IPS-20b (cell line): ENCODE measurements around the gene MRPS5.
"Not testable (repeated sequence)": the region's sequence is repeated elsewhere in the genome, so short reads cannot be mapped to it uniquely, and the experiment has no call there.

Experiments
- H3K27ac ChIP-seq: one replicate; pipeline ENCODE4 v1.5.1; 2013; ENCODE audit warnings: low read length
- H3K27me3 ChIP-seq: 2 replicates; pipeline ENCODE4 v1.6.1; 2013; ENCODE audit warnings: mild to moderate bottlenecking, low read length, inconsistent platforms; ENCODE audit not compliant: insufficient read depth
- H3K36me3 ChIP-seq: 2 replicates; pipeline ENCODE4 v1.6.1; 2013; ENCODE audit warnings: low read depth, mild to moderate bottlenecking, inconsistent platforms, low read length, moderate library complexity; ENCODE audit not compliant: insufficient read depth
- H3K4me1 ChIP-seq: 2 replicates; pipeline ENCODE4 v1.6.1; 2013; ENCODE audit warnings: mild to moderate bottlenecking, control low read depth, inconsistent platforms, low read length, moderate library complexity; ENCODE audit not compliant: insufficient read depth
- H3K4me3 ChIP-seq: 2 replicates; pipeline ENCODE4 v1.5.1; 2013; ENCODE audit warnings: mild to moderate bottlenecking, low read length, inconsistent platforms
- H3K9ac ChIP-seq: 2 replicates; pipeline ENCODE4 v1.6.1; 2013; ENCODE audit warnings: low read depth, mild to moderate bottlenecking, inconsistent platforms, low read length, moderate library complexity
- H3K9me3 ChIP-seq: 2 replicates; pipeline ENCODE4 v1.6.1; 2013; ENCODE audit warnings: mild to moderate bottlenecking, low read depth, low read length, inconsistent platforms; ENCODE audit not compliant: insufficient read depth

Gene MRPS5

DNA sequence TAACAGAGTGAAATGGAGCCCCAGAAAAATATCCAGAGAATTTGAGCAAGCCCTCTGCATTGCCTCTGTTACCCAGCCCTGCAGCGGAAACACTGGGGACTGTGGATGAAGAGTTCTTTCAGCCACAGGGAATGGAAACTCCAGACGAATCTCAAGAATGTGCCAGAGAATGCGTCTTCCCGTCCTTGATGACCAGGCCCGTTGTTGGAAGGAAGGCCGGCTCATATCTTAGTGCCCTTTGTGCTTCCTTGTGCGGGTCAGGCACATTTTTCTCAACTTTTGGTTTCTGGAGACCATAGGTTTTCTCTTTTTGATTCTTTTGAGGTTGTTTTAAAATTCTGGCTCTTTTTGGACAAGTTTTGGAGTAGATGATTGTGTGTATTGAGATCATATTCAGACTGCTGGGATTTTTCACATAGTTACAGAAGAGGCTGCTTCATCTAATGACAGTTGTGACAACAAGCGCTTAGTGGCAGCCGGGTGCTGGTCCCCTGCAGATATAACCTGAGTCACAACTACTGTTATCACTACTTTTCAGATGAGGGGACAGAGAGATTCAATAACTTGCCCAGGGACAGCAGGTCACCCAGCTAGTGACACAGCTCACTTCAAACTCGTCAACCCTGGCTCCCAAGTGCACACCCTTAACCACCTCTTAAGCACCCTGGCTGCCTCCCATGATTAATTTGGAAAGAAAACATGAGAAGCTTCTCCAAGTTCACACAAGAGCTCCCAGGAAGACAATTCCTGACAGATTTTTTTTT is 80.4 kb downstream of the MRPS5 start:
- Histone ChIP-seq H3K27me3 (peaks cover 10% of the 10 kb centered on the region), H3K36me3 (no peaks in the 10 kb centered on the region), H3K27ac (no peak overlapping the region), H3K9ac (no peak overlapping the region), H3K4me1 (no peaks in the 10 kb centered on the region), H3K4me3 (no peak overlapping the region), H3K9me3 (no peaks in the 10 kb centered on the region)

DNA sequence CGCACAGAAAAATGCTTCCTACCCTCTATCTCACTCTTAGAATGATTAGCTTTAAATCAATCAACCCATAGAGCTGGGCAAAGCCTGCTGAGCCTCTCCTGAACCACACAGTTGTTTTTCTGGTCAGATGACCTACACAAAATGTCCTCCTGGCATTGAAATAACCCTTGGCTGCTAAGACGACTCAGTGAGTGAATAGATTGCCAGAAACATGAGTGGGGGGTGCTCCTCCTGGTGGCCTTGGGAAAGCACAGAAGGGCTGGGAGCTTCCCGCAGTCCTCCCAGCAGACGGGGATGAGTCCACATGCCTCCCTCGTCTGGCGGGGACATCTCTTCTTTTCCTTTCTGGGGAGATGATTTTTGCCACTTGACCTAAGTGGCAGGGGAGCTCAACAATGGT is 81.2 kb downstream of the MRPS5 start:
- H3K9ac ChIP-seq = no peak overlapping the region
- no peak overlapping the region for H3K4me3 ChIP-seq
- no peak overlapping the region for H3K27ac ChIP-seq
- no peaks in the 10 kb centered on the region for H3K9me3 ChIP-seq
- no peaks in the 10 kb centered on the region for H3K36me3 ChIP-seq
- H3K4me1 ChIP-seq = no peaks in the 10 kb centered on the region
- H3K27me3 ChIP-seq = peaks cover 10% of the 10 kb centered on the region

DNA sequence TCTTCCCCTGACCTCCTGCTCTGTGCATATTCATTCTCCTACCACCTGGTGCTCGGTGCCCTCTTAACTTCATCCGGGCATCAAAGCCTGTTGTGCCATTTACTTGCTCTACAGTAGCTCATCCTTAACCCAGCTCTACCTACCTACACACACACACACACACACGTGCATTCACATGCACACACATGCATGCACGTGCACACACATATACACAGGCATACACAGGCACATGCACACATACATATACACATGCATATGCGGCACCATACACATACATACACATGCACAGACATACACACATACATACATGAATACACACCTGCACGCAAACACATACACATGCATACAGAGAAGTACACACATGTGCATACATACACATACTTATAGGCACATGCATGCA is 81.6 kb downstream of the MRPS5 start:
- no peak overlapping the region for H3K27ac ChIP-seq
- H3K27me3 ChIP-seq = peaks cover 15% of the 10 kb centered on the region
- no peak overlapping the region for H3K9ac ChIP-seq
- no peak overlapping the region for H3K4me3 ChIP-seq
- no peaks in the 10 kb centered on the region for H3K36me3 ChIP-seq
- H3K9me3 ChIP-seq = no peaks in the 10 kb centered on the region
- no peaks in the 10 kb centered on the region for H3K4me1 ChIP-seq

DNA sequence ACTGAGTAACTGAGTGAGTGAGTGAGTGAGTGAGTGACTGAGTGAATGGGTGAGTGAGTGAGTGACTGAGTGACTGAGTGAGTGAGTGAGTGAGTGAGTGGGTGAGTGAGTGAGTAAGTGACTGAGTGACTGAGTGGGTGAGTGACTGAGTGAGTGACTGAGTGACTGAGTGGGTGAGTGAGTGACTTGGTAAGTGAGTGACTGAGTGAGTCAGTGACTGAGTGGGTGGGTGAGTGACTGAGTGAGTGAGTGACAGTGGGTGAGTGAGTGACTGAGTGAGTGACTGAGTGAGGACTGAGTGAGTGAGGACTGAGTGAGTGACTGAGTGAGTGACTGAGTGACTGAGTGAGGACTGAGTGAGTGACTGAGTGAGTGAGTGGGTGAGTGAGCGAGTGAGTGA is 82.2 kb downstream of the MRPS5 start:
- no peaks in the 10 kb centered on the region for H3K9me3 ChIP-seq
- no peaks in the 10 kb centered on the region for H3K36me3 ChIP-seq
- H3K9ac ChIP-seq = no peak overlapping the region
- H3K4me1 ChIP-seq = no peaks in the 10 kb centered on the region
- peaks cover 21% of the 10 kb centered on the region for H3K27me3 ChIP-seq
- H3K27ac ChIP-seq = no peak overlapping the region
- no peak overlapping the region for H3K4me3 ChIP-seq

DNA sequence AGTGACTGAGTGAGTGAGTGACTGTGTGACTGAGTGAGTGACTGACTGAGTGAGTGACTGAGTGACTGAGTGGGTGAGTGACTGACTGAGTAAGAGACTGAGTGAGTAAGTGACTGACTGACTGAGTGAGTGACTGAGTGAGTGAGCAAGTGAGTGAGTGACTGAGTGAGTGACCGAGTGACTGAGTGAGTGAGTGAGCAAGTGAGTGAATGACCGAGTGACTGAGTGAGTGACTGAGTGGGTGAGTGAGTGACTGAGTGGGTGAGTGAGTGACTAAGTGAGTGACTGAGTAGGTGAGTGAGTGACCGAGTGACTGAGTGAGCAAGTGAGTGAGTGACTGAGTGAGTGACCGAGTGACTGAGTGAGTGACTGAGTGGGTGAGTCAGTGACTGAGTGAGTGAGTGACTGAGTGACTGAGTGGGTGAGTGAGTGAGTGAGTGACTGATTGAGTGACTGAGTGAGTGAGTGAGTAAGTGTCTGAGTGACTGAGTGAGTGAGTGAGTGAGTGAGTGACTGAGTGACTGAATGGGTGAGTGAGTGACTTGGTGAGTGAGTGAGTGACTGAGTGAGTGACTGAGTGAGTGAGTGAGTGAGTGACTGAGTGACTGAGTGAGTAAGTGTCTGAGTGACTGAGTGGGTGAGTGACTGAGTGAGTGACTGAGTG is 82.8 kb downstream of the MRPS5 start:
- H3K9me3 ChIP-seq = no peaks in the 10 kb centered on the region
- H3K9ac ChIP-seq = no peak overlapping the region
- no peak overlapping the region for H3K27ac ChIP-seq
- peaks cover 20% of the 10 kb centered on the region for H3K27me3 ChIP-seq
- H3K4me3 ChIP-seq = no peak overlapping the region
- no peaks in the 10 kb centered on the region for H3K4me1 ChIP-seq
- no peaks in the 10 kb centered on the region for H3K36me3 ChIP-seq

DNA sequence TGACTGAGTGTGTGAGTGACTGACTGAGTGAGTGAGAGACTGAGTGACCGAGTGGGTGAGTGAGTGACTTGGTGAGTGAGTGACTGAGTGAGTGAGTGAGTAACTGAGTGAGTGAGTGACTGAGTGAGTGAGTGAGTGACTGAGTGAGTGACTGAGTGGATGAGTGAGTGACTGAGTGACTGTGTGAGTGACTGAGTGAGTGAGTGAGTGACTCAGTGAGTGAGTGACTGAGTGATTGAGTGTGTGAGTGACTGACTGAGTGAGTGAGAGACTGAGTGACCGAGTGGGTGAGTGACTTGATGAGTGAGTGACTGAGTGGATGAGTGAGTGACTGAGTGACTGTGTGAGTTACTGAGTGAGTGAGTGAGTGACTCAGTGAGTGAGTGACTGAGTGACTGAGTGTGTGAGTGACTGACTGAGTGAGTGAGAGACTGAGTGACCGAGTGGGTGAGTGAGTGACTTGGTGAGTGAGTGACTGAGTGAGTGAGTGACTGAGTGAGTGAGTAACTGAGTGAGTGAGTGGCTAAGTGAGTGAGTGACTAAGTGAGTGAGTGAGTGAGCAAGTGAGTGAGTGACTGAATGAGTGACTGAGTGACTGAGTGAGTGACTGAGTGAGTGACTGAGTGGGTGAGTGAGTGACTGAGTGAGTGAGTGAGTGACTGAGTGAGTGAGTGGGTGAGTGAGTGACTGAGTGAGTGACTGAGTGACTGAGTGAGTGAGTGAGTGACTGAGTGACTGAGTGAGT is 83.6 kb downstream of the MRPS5 start:
- not testable (repeated sequence) for H3K9me3 ChIP-seq

DNA sequence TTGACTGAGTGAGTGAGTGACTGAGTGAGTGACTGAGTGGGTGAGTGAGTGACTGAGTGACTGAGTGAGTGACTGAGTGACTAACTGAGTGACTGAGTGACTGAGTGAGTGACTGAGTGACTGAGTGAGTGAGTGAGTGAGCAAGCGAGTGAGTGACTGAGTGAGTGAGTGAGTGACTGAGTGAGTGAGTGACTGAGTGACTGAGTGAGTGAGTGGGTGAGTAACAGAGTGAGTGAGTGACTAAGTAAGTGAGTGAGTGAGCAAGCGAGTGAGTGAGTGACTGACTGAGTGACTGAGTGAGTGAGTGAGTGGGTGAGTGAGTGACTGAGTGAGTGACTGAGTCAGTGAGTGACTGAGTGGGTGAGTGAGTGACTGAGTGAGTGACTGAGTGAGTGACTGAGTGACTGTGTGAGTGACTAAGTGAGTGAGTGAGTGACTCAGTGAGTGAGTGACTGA is 84.2 kb downstream of the MRPS5 start:
- Histone ChIP-seq H3K9ac (no peak overlapping the region), H3K4me1 (no peaks in the 10 kb centered on the region), H3K4me3 (no peak overlapping the region), H3K27me3 (peaks cover 16% of the 10 kb centered on the region), H3K36me3 (no peaks in the 10 kb centered on the region), H3K9me3 (no peaks in the 10 kb centered on the region), H3K27ac (no peak overlapping the region)

More for the DNA sequence above, 83.6 kb downstream of the MRPS5 start:
- H3K27me3 ChIP-seq = peaks cover 13% of the 10 kb centered on the region
- not testable (repeated sequence) for H3K27ac ChIP-seq, H3K36me3 ChIP-seq, H3K4me1 ChIP-seq, H3K4me3 ChIP-seq, H3K9ac ChIP-seq

DNA sequence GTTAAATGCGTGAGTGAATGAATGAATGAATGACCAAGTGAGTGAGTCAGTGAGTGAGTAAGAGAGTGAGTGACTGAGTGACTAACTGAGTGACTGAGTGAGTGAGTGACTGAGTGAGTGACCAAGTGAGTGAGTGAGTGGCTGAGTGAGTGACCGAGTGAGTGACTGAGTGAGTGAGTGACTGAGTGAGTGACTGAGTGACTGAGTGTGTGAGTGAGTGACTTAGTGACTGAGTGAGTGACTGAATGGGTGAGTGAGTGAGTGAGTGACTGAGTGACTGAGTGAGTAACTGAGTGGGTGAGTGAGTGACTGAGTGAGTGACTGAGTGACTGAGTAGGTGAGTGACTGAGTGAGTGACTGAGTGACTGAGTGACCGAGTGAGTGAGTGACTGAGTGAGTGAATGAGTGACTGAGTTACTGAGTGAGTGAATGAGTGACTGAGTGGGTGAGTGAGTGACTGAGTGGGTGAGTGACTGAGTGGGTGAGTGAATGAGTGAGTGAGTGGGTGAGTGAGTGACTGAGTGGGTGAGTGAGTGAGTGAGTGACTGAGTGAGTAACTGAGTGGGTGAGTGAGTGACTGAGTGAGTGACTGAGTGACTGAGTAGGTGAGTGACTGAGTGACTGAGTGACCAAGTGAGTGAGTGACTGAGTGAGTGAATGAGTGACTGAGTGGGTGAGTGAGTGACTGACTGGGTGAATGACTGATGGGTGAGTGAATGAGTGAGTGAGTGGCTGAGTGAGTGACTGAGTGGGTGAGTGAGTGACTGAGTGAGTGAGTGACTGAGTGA is 84.8 kb downstream of the MRPS5 start:
- Histone ChIP-seq H3K4me1 (no peaks in the 10 kb centered on the region), H3K9me3 (no peaks in the 10 kb centered on the region), H3K4me3 (no peak overlapping the region), H3K36me3 (no peaks in the 10 kb centered on the region), H3K27me3 (peaks cover 22% of the 10 kb centered on the region), H3K9ac (no peak overlapping the region), H3K27ac (no peak overlapping the region)
